ENCODE measurements around the gene LSP1.

The LSP1 gene

GRCh38 chr11:1920128-1920908, 67.4 kb downstream of the LSP1 start:
- DNase-seq = no peak

- DNase-seq = no peak
Observed at GRCh38 chr11:1920909-1921573, 68.2 kb downstream of the LSP1 start.

- no peak for DNase-seq
Observed at GRCh38 chr11:1921574-1922141, 68.8 kb downstream of the LSP1 start.

GRCh38 chr11:1922481-1923081, 69.7 kb downstream of the LSP1 start:
- no peak for DNase-seq

GRCh38 chr11:1923201-1923956, 70.5 kb downstream of the LSP1 start:
- DNase-seq = no peak

- DNase-seq = no peak
Observed at GRCh38 chr11:1924181-1924580, 71.3 kb downstream of the LSP1 start.

GRCh38 chr11:1924646-1925372, 71.9 kb downstream of the LSP1 start:
- no peak for DNase-seq

GRCh38 chr11:1925373-1926155, 72.7 kb downstream of the LSP1 start:
- DNase-seq = no peak

GRCh38 chr11:1926156-1927025, 73.5 kb downstream of the LSP1 start:
- no peak for DNase-seq

- DNase-seq = no peak
Observed at GRCh38 chr11:1927026-1927847, 74.4 kb downstream of the LSP1 start.

GRCh38 chr11:1927848-1928469, 75.1 kb downstream of the LSP1 start:
- no peak for DNase-seq

GRCh38 chr11:1928470-1928890, 75.6 kb downstream of the LSP1 start:
- no peak for DNase-seq

GRCh38 chr11:1928891-1929541, 76.1 kb downstream of the LSP1 start:
- DNase-seq = no peak

- no peak for DNase-seq
Observed at GRCh38 chr11:1929621-1930461, 77.0 kb downstream of the LSP1 start.

- DNase-seq = no peak
Observed at GRCh38 chr11:1930462-1930830, 77.6 kb downstream of the LSP1 start.

- DNase-seq = no peak
Observed at GRCh38 chr11:1931341-1932104, 78.6 kb downstream of the LSP1 start.

GRCh38 chr11:1932105-1932480, 79.2 kb downstream of the LSP1 start:
- DNase-seq = no peak

Data from central memory CD4-positive, alpha-beta T cell (primary cell).